GM21423 (cell line): ENCODE measurements around the gene ITM2B.
A peak's percentile ranks its signal among the peaks of the same experiment; 100 is the strongest.
"Not testable (repeated sequence)": the region's sequence is repeated elsewhere in the genome, so short reads cannot be mapped to it uniquely, and the experiment has no call there.

Experiments
- ATAC-seq: cut with Tn5 transposase; IDR thresholded peaks from one replicate; pipeline ENCODE4 v1.9.1; 2021; ENCODE audit warnings: mild to moderate bottlenecking, moderate library complexity; ENCODE audit not compliant: unreplicated experiment

The ITM2B gene

DNA sequence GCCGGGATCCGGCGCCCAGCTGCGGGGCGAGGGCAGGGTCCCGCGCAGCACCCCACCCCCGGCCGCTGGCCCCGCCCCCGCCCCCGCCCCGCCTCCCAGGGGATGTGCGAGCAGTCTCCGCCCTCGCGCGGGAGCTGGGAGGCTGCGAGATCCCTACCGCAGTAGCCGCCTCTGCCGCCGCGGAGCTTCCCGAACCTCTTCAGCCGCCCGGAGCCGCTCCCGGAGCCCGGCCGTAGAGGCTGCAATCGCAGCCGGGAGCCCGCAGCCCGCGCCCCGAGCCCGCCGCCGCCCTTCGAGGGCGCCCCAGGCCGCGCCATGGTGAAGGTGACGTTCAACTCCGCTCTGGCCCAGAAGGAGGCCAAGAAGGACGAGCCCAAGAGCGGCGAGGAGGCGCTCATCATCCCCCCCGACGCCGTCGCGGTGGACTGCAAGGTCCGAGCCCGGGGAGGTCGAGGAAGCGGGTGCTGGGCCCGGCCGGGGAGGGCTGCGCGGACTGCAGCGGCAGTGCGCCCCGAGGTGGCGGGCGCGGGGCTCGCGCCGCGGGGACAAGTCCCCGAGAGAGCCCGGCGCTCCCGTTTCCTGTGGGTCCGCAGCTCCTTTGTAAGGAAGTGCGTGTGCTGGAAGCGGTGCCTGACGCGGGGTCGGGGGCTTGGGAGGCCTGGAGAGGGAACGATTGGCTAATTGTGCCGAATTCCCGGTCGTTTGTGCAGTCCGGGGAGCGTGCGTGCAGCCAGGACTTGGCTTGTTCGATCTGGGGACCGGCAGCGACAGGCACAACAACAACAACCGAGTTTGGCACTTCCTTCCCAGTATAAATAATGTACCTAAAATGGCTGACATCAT is at the start of gene ITM2B:
Gene ITM2B, plus strand, starts transcription at position 161 of the 843 bp plus-strand sequence. Its CDS starts 155 bp downstream, at position 316.
- peak; percentile 61 for ATAC-seq

DNA sequence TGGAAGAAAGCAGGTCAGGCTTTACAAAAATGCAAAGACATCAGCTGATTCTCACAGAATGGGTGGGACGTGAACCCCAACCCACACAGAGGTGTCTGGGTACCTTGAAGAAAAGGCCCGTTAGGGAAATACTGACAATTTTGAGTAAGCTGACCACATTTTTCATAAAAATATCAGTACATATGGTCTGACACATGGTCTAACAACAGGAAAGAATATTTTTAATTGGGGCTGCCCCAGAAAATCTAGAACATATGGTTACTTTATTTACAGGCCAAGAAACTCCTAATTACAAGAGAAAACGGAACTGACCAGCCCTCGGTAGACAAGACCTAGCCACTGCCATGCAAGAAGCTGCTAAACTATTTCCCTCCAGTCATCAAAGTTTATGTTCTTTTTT is 48.7 kb upstream of the ITM2B start:
- ATAC-seq = peak; percentile 35

DNA sequence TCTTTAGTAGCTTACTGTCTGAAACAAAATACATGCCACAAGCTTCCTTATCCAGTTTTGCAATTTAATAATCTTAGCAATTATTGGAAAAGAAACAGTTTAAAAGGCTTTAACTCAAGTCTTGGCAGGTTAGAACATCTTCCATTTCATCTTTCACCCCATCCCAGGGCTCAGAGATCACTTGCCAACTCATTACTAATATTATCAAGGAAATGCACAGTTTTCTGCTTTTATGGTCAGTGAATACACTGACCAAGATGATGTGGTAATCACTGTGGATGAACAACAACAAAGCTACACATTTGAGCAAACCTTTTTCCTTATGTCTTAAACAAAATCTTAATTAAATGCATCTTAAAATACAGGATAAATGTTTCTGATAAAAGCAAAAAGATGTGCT is 48.0 kb upstream of the ITM2B start:
- ATAC-seq = no peak

DNA sequence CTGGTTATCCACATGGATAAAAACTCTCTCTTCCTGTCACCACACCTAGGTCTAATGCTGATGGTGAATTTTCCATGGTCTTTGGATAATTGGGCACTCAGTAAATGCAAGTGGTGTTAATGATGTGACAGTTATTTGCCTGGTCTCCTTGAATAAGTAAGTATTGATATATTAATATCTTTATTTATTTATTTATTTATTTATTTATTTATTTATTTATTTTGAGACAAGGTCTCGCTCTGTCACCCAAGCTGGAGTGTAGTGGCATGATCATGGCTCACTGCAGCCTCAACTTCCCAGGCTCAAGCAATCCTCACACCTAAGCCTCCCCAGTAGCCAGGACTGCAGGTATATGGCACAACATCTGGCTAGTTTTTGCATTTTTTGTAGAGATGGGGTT is 46.3 kb upstream of the ITM2B start:
- no peak for ATAC-seq

DNA sequence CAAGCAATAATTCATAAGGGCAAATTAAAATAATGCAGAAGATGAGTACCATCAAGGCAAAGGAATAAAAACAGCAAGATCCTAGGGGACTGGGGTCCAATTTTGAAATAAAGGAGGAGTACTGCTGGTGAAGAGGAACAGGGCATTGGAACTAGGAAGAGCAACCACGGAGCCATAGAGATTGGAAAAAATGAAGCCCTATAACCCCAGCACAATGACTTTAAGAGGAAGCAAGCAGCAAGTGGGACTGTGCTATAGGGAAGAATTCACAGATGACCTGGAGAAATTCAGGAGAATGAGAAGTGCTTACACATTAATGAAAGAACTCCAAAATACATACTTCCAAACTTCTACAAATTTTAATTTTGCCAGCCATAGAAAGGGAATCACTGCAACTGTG is 44.9 kb upstream of the ITM2B start:
- ATAC-seq = no peak

DNA sequence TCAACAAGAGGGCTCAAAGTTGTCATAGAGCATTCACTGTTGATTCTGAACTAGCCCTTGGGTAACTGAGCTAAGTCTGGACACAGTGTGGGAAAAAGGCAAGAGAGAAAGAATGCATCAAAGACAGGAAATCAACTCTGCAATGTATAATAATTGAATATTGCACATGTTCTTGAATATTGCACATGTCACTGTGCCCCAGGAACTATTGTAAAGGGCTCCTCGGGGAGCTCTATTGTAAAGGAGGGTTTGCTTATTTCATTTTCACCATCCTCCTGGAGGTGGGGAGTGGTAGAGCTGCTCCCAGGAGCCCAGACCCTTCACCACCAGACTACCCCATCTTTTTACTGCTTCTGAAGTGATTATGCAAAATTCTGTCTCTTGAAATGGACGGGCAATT is 44.4 kb upstream of the ITM2B start:
- no peak for ATAC-seq

DNA sequence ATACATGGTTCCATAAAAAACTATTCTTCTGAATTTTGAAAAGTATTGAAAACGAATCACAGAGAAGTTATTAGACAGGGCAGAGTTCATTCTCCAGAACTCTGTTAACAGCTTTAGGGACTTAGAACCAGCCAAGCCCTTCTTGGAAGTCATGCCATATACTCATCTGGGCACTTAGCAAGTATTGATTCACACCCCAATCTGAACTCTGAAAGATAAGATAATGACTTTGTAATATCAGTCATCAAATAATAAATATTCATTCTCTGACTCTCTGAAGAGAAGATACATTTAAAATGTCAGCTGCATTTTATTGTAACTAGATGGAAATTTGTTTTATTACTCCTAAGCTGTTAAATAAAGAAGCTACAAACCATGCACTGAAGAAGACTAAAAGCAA is 43.8 kb upstream of the ITM2B start:
- no peak for ATAC-seq

DNA sequence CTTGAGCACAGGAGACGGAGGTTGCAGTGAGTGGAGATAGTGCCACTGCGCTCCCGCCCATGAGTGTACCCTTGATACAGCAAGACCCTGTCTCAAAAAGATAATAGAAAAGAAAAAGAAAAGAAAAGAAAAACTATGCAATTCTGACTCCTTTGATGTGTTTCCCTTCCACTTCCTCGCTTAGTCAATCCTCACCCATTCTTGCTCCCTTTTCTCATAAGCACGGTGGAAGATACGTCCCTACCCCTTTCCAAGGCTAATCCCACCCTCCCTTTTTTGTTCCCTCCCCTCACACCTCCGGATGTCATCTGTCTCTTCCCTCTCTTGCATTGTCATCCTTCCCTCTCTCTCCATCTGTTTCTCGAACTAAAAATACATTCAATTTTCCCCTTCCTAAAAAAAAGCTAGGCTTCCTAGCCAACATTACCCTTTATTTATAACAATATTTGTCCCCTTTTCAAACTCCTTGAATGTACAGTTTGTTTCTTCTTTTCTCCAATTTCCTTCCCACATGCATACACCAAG is 40.5 kb upstream of the ITM2B start:
- ATAC-seq = no peak

DNA sequence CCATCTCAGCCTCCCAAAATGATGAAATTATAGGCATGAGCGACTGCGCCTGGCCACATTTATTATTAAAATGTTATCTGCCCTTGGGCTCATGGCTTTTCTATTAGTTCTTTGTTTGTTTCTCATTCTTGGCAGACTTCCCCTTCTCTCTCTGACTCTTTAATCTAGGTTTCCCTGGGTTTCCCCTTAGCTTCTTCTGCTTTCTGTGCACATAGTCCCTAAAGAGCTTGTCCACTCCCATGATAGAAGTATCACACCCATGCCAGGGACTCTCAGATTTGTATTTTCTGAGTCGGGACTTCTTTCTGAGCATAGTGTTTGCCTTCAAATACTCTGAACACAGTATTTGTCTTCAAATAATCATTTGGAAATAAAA is 38.6 kb upstream of the ITM2B start:
- peak; percentile 80 for ATAC-seq

DNA sequence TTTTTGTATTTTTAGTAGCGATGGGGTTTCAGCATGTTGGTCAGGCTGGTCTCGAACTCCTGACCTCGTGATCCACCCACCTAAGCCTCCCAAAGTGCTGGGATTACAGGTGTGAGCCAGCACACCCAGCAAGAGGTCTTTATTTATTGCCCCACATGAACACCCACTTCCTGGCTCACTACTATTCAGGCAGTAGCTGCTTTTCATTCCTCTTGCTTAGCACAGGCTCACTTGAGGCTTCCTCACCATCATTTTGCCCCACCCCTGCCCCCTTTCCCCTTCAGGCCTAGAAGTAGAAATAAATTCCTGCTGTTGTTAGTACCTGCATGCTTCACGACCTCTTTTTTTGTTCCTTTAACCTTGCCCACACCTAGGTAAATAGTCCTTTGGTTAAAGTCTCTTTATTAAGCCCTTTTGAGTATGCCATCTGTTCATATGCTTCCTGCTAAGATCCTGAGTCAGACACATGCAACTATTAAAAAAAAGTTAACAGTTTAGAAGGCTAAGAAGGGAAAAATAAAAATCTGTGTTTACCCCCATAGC is 33.5 kb upstream of the ITM2B start:
- no peak for ATAC-seq

DNA sequence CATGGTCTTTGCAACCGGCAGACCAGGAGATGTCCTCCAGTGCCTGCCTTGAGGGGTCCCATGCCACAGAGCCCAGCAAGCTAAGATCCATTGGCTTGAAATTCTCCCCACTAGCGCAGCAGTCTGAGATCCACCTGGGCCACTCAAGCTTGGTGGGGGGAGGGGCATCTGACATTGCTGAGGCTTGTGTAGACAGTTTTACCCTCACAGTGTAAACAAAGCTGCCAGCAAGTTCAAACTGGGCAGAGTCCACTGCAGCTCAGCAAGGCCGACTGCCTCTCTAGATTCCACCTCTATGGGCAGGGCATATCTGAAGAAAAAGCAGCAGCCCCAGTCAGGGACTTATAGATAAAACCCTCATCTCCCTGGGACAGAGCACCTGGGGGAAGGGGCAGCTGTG is 32.0 kb upstream of the ITM2B start:
- ATAC-seq = no peak

DNA sequence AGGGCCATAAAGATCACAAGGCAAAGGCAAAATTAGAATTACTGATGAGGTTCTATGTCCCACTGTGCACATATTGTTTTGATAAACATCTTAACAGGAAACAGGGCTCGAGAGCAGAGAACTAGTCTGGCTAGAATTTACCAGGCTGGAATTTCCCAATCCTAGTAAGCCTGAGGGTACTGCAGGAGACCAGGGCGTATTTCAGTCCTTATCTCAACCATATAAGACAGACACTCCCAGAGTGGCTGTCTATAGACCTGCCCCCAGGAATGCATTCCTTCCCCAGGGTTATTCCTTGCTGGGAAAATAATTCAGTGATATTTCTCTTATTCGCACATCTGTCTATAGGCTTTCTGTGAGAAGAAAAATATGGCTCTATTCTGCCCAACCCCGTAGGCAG is 25.8 kb upstream of the ITM2B start:
- not testable (repeated sequence) for ATAC-seq

DNA sequence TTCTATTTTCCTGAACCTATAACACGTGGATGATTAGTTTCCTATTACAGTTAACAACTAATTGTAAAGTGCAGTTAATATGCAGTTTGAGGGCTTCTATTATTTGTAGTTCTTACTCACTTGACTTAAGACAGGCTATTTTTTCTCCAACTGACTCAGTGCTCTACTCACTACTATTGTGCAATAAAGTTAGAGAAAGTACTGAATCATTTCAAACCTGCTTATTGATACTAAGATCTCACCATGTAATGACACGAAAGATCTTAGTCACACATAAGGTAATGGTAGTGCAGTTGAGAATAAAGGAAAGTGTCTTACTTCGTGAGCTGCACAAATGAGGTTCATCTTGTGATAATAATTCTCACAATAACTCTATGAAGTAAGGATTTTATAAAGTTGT is 22.8 kb upstream of the ITM2B start:
- ATAC-seq = no peak

DNA sequence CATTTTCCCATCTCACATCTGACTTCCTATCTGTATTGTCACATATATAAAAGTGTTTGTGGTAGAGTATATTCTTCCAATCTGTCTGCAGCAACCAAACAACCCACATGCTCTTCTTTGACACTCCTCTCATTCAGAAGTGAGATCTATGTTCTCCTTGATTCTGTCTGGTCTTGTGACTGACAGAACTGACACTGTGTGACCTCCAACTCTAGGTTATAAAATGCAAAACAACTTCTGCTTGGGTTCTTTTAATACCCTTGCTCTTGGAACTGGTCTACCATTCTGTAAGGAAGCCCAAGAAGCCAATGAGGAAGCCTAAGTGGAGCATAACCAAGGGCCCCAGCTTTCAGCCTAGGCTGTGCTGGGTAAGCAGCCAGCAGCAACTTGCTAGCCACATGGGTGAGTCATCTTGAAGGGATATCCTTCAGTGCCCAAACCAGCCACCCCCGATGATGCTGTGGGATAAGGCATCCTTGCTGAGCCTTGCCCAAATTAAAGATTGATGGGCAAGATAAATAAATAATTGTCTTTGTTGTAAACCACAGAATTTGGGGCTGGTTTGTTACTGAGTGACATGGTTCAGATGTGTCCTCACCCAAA is 18.4 kb upstream of the ITM2B start:
- no peak for ATAC-seq

DNA sequence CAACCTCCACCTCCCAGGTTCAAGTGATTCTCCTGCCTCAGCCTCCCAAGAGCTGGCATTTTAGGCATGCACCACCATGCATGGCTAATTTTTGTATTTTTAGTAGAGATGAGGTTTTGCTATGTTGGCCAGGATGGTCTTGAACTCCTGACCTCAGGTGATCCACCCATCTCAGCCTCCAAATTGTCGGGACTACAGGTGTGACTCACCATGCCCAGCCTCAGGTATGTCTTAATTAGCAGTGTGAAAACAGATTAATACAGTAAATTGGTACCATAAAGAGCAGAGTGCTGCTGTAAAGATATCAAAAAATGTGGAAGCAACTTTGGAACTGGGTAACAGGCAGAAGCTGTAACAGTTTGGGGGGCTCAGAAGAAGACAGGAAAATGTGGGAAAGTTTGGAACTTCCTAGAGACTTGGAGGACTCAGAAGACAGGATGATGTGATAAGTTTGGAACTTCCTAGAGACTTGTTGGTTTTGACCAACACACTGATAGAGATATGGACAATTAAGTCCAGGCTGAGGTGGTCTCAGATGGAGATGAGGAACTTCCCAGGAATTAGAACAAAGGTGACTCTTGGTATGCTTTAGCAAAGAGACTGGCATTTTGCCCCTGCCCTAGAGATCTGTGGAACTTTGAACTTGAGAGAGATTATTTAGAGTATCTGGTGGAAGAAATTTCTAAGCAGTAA is 17.3 kb upstream of the ITM2B start:
- ATAC-seq = not testable (repeated sequence)

DNA sequence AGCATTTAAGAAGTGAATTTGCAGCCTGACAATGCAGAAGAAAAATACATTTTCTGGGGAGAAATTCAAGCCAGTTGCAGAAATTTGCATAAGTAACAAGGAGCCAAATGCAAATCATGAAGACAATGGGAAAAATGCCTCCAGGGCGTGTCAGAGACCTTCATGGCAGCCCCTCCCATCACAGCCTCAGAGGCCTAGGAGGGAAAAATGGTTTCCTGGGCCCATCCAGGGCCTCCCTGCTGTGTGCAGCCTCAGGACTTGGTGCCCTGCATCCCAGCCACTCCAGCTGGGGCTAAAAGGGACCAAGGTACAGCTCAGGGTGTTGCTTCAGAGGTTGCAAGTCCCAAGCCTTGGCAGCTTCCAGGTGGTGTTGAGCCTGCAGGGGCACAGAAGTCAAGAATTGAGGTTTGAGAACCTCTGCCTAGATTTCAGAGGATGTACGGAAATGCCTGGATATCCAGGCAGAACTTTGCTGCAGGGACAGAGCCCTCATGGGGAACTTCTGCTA is 16.7 kb upstream of the ITM2B start:
- no peak for ATAC-seq

DNA sequence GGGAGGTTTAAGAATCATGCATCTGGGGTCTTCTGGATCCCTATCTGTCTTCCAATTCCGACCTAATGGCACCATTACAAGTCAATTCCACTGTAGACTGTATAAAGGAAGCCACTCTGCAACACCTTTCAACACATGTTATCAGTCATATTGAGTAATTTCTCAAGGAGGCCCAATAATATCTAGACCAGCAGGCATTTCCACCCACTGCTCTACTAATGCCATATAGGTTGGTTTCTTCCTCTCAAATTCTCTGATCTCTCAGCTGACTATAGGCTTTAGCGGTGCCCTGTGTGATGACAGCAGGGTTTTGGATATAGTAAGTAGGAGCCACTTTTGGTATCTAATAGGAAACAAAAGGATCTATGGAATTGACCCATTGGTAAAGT is 12.4 kb upstream of the ITM2B start:
- ATAC-seq = no peak

DNA sequence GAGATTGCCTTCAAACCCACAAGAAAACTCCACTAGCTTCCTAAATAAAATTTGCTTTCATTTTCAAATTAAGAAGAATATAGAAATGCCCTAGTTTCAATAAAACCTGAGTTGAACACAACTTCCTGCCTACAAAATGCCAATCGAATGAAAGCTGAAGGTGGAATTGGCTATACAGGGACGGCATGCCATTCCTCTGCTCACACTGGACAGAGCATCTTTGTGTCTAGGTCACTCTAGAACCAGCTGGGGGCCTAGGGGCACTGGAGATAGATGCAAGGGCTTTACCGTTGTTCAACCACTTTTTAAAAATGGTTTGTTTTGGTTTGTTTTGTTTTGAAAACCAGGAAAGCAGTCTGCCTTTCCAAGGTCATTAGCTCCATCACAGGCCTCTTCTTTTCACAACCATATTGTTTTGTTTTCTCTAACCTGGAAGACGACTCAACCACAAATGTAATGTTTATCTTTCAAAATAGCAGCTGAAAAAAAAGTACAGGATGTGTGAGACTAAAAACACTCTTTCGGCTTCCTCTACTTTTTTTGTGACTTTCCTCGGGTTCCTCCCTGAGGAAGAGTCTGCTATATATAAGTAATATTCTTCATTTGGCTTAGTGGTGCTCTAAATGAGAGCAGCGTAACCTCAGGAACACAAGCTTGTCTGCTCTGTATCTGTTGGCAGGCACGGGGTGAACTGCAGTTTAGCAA is 11.9 kb upstream of the ITM2B start:
- ATAC-seq = no peak

DNA sequence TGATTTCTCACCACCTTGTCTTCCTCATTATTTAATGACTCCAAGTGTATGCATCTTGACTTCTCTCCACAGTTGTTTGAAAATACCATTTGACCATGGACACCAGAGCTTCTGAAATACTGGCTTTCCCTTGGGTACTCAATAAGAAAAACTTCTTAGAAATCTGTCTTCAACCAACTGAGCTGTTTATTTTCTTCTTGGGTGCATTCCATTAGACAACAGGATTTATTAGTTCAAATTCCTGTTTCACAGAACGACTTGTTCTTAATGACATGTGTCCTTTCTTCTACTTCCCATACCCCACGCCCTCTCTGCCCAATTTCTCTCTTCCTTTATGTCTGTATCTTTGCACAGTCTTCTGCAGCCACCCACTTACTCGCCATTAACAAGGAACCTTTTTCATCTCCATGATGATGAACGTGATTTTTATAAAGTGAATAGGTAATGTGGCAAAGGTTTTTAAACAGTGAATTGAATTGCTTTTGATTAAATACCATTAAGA is 11.3 kb upstream of the ITM2B start:
- ATAC-seq = no peak
